Thymus (tissue), 11 donors: ENCODE measurements around the gene GNG13. TPM values are rescaled to one million over a fixed set of nuclear protein-coding genes. Genes with fewer than 3 reads are reported as not detected.

Experiments
- DNase-seq, 9 donors: peaks; one replicate each; pipeline ENCODE4 v3.0.0-alpha.2; 2013; ENCODE audit warnings: low spot score in 9 of 9, low read depth in 6 of 9, missing footprints in 1 of 9
- H3K27ac ChIP-seq, 2 donors: one replicate each; pipeline ENCODE4 v1.5.1; 2013; ENCODE audit warnings: control low read depth in 1 of 2, low read depth in 1 of 2, low read length in 1 of 2, mild to moderate bottlenecking in 1 of 2, moderate library complexity in 1 of 2
- H3K27me3 ChIP-seq, 2 donors: one replicate each; pipeline ENCODE4 v1.5.1; 2013; ENCODE audit warnings: low read length in 1 of 2; ENCODE audit not compliant: control insufficient read depth in 2 of 2, insufficient read depth in 1 of 2
- H3K36me3 ChIP-seq, 2 donors: one replicate each; pipeline ENCODE4 v1.5.1; 2013; ENCODE audit warnings: low read length in 1 of 2, mild to moderate bottlenecking in 1 of 2, moderate library complexity in 1 of 2; ENCODE audit not compliant: control insufficient read depth in 2 of 2, insufficient read depth in 2 of 2
- H3K4me1 ChIP-seq, 2 donors: one replicate each; pipeline ENCODE4 v1.5.1; 2013; ENCODE audit warnings: low read length in 2 of 2; ENCODE audit not compliant: control insufficient read depth in 2 of 2, insufficient read depth in 2 of 2
- H3K4me3 ChIP-seq, 2 donors: one replicate each; pipeline ENCODE4 v1.5.1; 2013; ENCODE audit warnings: low read length in 2 of 2, control low read depth in 1 of 2, mild to moderate bottlenecking in 1 of 2
- H3K9me3 ChIP-seq, 2 donors: one replicate each; pipeline ENCODE4 v1.5.1; 2013; ENCODE audit warnings: low read length in 1 of 2, mild to moderate bottlenecking in 1 of 2; ENCODE audit not compliant: control insufficient read depth in 2 of 2, insufficient read depth in 1 of 2
- WGBS: extraction: QIAGEN DNeasy Blood & Tissue Kit; methylation state at CpG from one replicate; pipeline ENCODE4 v1.1.7; 2013; 5-methylcytosine and 5-hydroxymethylcytosine counted together
- polyA plus RNA-seq: library from polyadenylated mRNA; stranded (reverse); fragments of 200-250 nt; gene quantifications from one replicate; pipeline ENCODE4 v1.2.3, GENCODE V29; 2013
- total RNA-seq: library from RNA; stranded (reverse); fragments of 120-200 nt; gene quantifications from one replicate; pipeline ENCODE4 v1.2.4, GENCODE V29; 2013
- donor health status: healthy.

GNG13 gene
- total and polyA plus RNA-seq, 2 donors: 0.55 TPM; not detected in 1

DNA sequence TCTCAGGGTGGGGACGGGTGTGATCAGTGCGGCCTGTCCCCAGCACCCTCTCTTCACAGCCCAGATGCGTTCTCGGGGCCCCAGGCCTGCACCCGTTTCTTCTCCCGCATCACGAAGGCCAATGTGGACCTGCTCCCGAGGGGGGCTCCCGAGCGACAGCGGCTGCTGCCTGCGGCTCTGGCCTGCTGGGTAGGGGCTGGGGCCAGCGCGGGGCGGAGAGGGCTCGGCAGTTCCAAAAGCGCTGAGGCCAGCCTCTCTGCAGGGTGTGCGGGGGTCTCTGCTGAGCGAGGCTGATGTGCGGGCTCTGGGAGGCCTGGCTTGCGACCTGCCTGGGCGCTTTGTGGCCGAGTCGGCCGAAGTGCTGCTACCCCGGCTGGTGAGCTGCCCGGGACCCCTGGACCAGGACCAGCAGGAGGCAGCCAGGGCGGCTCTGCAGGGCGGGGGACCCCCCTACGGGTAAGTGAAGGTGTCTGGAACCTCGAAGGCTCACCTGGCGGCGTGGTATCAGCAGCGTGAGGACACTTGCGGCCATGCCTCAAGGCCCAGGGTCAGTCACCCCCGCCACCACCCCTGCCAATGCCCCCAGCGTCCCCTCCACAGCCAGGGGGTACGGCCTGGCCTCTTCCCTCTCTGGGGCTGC lies 35.6 kb downstream of the GNG13 start:
- no peaks in the 10 kb centered on the region for H3K9me3 ChIP-seq
- no peak overlapping the region for H3K4me3 ChIP-seq
- H3K27me3 ChIP-seq: peaks cover 0 to 20% of the 10 kb centered on the region in 2 donors
- WGBS: 95% methylated on average over 38 of the region's 38 CpGs
- H3K4me1 ChIP-seq: no peaks in the 10 kb centered on the region
- H3K27ac ChIP-seq: no peak overlapping the region
- DNase-seq: no peak
- H3K36me3 ChIP-seq: no peaks in the 10 kb centered on the region

DNA sequence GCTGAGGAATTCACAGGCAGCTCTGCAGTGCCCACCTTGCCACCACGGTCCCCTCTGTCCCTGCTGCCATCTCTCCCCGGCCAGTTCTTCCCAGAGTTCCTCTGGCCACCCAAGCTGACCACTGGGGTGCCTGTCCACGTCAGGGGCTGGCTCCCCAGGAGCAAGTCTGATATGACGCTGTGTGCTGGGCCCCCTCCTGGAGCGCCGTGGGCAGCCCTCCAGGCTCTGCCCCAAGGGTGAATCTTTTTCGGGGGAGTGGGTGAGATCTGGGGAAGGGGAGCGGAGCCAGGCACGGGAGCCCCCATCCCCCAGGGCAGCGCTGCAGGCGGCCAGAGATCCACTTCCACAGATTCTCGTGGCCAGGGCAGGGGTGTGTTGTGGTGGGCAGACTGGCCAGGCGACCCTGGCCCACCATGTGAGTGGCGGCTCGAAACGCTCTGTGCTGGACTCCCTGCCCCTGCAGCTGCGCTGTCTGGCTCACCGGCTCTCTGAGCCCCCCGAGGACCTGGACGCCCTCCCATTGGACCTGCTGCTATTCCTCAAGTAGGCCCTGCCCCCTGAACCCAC lies 36.3 kb downstream of the GNG13 start:
- no peak for DNase-seq
- WGBS: 92% methylated on average over 20 of the region's 20 CpGs
- no peaks in the 10 kb centered on the region for H3K9me3 ChIP-seq
- H3K36me3 ChIP-seq: no peaks in the 10 kb centered on the region
- H3K4me3 ChIP-seq: no peak overlapping the region
- no peak overlapping the region for H3K27ac ChIP-seq
- H3K4me1 ChIP-seq: no peaks in the 10 kb centered on the region
- H3K27me3 ChIP-seq: peaks cover 0 to 16% of the 10 kb centered on the region in 2 donors

DNA sequence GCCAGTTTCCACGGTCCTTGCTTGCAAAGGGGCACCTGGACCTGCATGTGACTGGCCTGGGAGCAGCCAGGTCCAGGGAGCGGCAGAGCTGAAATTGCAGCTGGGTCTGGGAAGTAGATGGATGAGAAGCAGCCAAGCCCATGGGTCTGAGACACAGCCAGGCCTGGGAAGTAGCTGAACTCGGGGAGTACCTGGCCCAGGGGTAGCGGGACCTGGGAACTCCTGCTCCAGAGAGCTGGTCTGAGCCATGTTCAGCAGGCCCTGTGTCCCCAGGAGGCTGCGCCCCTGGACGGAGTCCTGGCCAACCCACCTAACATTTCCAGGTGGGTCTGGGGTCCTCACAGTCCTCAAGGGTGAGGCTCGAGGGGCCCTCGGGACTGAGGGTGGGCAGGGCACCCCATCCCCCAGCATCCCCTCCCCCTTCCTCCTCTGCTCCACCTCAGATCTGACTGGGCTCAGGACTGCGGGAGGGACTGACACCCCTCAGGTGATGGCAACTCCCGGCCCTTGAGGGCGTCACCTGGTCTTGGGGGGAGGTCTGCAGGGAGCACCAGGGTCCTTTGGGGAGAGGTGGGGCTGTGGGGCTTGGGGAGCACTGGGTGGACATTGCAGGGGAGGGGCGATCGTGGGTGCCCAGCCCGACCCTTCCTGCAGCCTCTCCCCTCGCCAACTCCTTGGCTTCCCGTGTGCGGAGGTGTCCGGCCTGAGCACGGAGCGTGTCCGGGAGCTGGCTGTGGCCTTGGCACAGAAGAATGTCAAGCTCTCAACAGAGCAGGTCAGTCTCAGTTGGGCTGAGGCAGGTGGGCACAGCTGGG lies 37.0 kb downstream of the GNG13 start:
- WGBS: 91% methylated on average over 21 of the region's 21 CpGs
- DNase-seq: no peak
- no peaks in the 10 kb centered on the region for H3K4me1 ChIP-seq

DNA sequence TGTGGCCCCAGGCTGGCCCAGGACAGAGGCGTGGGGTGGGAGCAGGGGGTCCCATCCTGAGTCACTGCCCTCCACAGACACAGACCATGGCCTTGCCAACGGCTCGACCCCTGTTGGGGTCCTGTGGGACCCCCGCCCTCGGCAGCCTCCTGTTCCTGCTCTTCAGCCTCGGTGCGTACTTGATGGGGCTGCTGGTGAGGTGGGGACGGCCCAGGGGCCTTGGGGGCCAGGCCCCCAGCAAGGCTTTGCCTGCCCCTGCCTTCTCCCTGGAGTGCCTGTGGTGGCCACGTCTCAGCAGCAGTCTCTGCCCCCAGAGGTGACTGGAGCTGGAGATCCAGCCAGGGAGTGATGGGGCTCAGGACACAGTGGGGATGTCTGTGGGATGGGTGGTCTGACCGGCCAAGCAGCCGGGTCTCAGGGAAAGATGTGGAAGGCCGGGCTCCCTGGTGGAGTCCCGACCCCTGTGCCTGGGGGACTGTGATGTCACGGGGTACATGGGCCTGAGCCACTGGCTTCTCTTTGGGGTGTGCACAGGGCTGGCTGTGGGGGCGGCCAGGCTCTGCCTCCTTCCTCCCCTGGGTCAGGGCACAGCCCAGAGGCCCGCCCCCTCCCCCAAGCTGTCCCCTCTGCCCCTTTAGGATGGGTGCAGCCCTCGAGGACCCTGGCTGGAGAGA lies 37.8 kb downstream of the GNG13 start:
- Histone ChIP-seq H3K36me3 (no peaks in the 10 kb centered on the region), H3K4me3 (no peak overlapping the region), H3K4me1 (no peaks in the 10 kb centered on the region), H3K9me3 (no peaks in the 10 kb centered on the region), H3K27ac (no peak overlapping the region), H3K27me3 (peaks cover 0 to 6% of the 10 kb centered on the region in 2 donors)
- WGBS: 93% methylated on average over 17 of the region's 17 CpGs
- DNase-seq: no peak

More for the DNA sequence above, 37.0 kb downstream of the GNG13 start:
- H3K36me3 ChIP-seq: no peaks in the 10 kb centered on the region
- peaks cover 0 to 11% of the 10 kb centered on the region in 2 donors for H3K27me3 ChIP-seq
- H3K27ac ChIP-seq: no peak overlapping the region
- no peaks in the 10 kb centered on the region for H3K9me3 ChIP-seq
- H3K4me3 ChIP-seq: no peak overlapping the region

DNA sequence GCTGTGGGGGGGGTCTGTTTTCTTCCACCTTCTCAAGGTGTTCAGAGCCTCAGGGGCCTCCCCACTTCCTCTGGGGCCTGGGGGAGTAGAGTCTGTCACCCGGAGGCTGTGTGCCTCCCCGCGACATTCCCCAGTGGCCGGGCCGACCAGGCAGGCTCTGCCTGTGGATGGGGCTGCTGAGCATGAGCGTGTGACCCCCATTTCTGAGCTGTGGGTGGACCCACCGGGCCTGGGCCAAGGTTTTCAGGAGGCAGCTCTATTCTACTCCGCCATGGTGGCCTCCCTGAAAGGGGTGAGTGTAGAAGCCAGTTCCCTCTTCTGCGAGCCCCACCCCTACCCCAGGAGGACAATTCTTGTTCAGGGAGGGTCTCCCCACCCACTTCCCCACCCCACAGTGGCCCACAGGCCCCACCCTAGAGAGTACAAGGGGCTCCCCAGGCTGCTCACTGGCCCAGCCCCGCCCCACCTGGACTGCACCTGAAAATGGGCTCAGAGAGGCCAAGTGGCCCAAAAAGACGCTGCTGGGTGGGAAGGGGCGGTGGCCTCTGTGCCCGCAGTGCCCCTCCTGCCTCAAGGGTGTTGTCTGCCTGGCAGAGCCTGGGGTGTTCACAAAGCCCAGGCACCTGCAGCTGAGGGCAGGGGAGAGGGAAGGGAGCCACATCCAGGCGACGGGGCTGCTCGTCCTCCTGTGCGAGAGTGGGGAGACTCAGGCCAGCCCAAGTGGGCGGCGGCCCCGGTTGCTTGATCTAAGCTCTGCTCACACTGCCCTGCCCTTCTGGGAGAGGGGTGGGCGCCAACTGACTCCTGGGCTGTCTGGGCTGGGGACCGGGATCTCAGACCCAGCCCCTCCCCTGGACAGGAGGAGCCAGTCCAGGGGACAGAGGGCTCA lies 38.7 kb downstream of the GNG13 start:
- Histone ChIP-seq H3K36me3 (no peaks in the 10 kb centered on the region), H3K9me3 (no peaks in the 10 kb centered on the region), H3K27ac (no peak overlapping the region), H3K4me3 (no peak overlapping the region), H3K4me1 (no peaks in the 10 kb centered on the region), H3K27me3 (peaks cover 0 to 6% of the 10 kb centered on the region in 2 donors)
- 88% methylated on average over 22 of the region's 22 CpGs for WGBS
- DNase-seq: no peak

DNA sequence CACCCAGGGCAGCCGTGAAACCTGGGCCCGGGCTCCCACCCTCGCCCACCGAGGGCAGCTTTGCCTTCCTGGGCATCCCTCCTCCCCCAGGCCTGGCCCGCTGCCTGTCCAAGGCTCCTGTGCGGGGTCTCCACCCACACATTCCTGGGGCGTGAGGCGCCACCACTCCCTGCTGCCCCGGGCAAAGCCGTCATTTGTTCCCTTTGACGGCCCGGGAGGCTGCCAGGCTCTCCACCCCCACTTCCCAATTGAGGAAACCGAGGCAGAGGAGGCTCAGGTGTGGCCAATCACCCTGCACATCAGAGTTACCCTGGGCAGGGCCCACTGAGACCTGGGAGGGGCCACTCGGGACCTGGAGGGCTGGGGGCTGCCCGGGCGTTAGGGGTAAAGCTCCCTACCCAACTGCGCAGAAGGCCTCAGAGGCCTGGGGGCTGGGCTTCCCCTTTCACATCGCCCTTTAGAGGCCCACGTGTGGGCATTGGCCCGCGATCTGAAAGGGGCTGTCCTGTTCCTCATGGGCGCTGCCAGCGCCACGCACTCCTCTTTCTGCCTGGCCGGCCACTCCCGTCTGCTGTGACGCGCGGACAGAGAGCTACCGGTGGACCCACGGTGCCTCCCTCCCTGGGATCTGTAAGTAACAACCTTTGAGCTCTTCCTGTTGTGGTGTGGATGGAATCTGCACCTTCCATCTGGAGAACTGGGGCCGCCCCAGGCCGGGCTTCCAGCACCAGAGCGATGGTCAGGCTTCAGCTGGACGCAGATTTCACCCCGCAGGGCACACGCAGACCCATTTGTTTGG lies 39.8 kb downstream of the GNG13 start, which contains the start of gene MSLN:
MSLN (plus strand) TSS at position 190 of the 799 bp plus-strand sequence. CDS start 1,947 bp downstream, outside the sequence.
- Histone ChIP-seq H3K36me3 (no peaks in the 10 kb centered on the region), H3K4me3 (no peak within 1 kb of the TSS), H3K4me1 (no peaks in the 10 kb centered on the region), H3K27me3 (peaks cover 0 to 9% of the 10 kb centered on the region in 2 donors), H3K27ac (no peak within 1 kb of the TSS), H3K9me3 (no peaks in the 10 kb centered on the region)
- DNase-seq: no peak
- 95% methylated on average over 37 of the region's 37 CpGs for WGBS

DNA sequence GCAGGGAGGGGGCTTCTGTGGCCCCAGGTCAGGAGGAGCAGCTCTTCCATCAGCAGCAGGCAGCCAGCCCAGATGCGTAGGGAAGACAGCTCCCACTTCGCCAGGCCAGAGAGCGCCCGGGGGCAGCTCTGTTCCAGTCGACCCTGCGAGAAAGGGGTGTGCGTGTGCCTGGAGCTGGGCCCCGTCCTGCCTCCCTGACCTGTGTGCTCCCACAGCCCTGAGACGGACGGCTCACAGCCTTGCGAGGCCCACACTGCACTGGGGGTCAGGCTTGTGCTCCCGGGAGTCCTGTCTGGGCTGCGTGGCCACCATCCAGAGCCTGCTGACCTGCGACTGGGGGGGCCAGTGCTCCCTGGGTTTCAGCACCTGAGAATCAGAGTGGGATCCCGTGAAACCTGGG lies 40.5 kb downstream of the GNG13 start:
- H3K27ac ChIP-seq: no peak overlapping the region
- 94% methylated on average over 15 of the region's 15 CpGs for WGBS
- no peaks in the 10 kb centered on the region for H3K36me3 ChIP-seq
- H3K4me3 ChIP-seq: no peak overlapping the region
- no peaks in the 10 kb centered on the region for H3K9me3 ChIP-seq
- H3K4me1 ChIP-seq: no peaks in the 10 kb centered on the region
- no peak for DNase-seq
- H3K27me3 ChIP-seq: peaks cover 0 to 14% of the 10 kb centered on the region in 2 donors
